ENCODE results near the gene VPS37D.

Gene VPS37D

DNA sequence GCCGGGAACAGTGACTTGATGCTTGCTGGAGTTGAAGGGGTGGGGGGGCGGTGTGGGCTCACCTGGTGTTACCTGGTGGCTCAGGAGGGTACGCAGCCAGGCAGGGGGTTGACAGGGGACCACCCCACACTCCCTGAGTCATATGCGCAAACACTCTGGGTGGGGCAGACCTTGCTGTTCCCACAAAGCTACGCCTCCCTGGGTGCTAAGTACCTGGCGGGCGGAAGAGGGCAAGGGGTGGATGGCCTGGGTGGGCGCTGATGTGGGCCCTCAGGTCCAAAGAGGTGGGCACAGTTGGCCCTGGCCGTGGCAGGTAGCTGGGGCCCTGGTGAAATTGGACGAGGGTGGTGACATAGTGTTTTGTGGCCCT is 37.9 kb downstream of the VPS37D start:
- POLR2A ChIA-PET: no interaction called here
- CTCF ChIA-PET: interaction anchor here (0.6 to 0.7 kb wide), 2 partner anchors 88 to 200 kb away, joined by 3 to 5 read pairs; no protein-coding TSS in a partner anchor
- TF ChIP-seq ZNF426 (tag by site-specific recombination; IDR thresholded peaks at IDR 0.05) (no peak), ZNF707 (tag by site-specific recombination; IDR thresholded peaks at IDR 0.05) (no peak), EGR2 (tag by site-specific recombination; IDR thresholded peaks at IDR 0.05; ENCODE audit: low read depth) (peak; percentile 58; the same call in 1 of the 2 replicates), ZNF341 (tag by site-specific recombination; IDR thresholded peaks at IDR 0.05; ENCODE audit: low read depth) (peak; percentile 39; the same call in 1 of the 2 replicates), KLF1 (tag by site-specific recombination; IDR thresholded peaks at IDR 0.05) (peak; percentile 65), MYNN (tag by site-specific recombination; IDR thresholded peaks at IDR 0.05; ENCODE audit: borderline replicate concordance) (no peak), GLIS1 (tag by site-specific recombination; IDR thresholded peaks at IDR 0.05) (peak; percentile 6; the same call in 1 of the 2 replicates), ZFHX2 (tag by site-specific recombination; conservative IDR thresholded peaks at IDR 0.05) (peak; percentile 19; the same call in 1 of the 2 replicates)
- Histone ChIP-seq H3K4me1 (ENCODE audit: control insufficient read depth, insufficient read depth, low read length) (no peaks in the 10 kb centered on the region), H3K27ac (ENCODE audit: extremely low read depth, low read depth, low read length) (no peak overlapping the region), H3K9me3 (ENCODE audit: control insufficient read depth, insufficient read depth, low read depth, low read length) (no peaks in the 10 kb centered on the region), H3K36me3 (ENCODE audit: control insufficient read depth in 2 of 2, insufficient read depth in 1 of 2, low read length in 2 of 2) (peaks cover 0 to 33% of the 10 kb centered on the region in 2 experiments; a peak in 2 of 3 replicates), H3K4me3 (ENCODE audit: low read depth, low read length) (no peak overlapping the region)

DNA sequence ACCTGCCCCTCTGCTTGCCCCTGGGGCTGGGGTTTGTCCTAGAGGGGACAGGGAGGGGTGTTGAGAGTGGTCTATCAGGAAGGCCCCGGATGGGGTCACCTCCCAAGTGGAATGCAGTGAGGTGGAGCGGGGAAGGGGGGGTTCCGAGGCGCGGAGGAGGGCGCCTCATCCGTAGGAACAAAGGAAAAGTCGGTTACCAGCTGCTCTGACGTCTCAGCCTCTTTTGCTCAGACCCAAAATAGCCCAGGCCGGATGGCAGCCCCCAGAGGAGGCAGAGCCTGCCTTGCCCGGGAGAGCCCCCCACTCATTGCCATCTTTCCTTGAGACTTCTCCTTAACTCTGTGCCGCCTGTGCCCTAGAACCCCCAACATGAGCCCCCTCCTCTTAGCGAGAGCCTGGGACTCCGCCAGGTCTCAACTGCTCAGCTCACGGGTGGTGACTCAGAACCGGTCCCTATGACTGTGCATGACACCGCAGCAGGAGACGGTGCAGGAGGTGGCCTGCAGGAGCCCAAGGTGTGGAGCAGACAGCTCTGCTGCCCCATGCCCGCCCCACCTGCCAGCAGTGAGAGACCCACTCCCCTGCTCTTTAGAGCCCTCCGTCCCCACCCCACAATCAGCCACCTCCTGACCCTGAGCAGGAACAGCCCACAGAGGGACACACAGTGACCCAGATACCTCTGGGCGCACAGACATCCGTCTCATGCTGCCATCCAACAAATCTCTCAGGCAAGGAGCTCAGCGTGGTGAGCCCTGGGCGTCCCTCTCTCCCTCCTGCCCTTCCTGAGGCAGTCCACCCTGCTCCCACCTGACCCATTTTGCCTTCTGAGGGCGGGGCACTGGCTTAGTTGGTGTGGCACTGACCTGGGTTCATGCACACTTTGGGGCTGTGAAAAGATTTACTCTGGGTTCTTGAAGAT is 38.8 kb downstream of the VPS37D start:
- CTCF ChIA-PET: interaction anchor here (0.6 kb wide), 1 partner anchor 32 kb away, joined by 4 read pairs; no protein-coding TSS in a partner anchor
- no peaks in the 10 kb centered on the region for H3K9me3 ChIP-seq (ENCODE audit: control insufficient read depth, insufficient read depth, low read depth, low read length)
- POLR2A ChIA-PET: no interaction called here
- H3K27ac ChIP-seq (ENCODE audit: extremely low read depth, low read depth, low read length): no peak overlapping the region
- peaks cover 0 to 29% of the 10 kb centered on the region in 2 experiments; a peak in 2 of 3 replicates for H3K36me3 ChIP-seq (ENCODE audit: control insufficient read depth in 2 of 2, insufficient read depth in 1 of 2, low read length in 2 of 2)
- H3K4me1 ChIP-seq (ENCODE audit: control insufficient read depth, insufficient read depth, low read length): no peaks in the 10 kb centered on the region
- no peak overlapping the region for H3K4me3 ChIP-seq (ENCODE audit: low read depth, low read length)
- TF ChIP-seq, protein P1, sequence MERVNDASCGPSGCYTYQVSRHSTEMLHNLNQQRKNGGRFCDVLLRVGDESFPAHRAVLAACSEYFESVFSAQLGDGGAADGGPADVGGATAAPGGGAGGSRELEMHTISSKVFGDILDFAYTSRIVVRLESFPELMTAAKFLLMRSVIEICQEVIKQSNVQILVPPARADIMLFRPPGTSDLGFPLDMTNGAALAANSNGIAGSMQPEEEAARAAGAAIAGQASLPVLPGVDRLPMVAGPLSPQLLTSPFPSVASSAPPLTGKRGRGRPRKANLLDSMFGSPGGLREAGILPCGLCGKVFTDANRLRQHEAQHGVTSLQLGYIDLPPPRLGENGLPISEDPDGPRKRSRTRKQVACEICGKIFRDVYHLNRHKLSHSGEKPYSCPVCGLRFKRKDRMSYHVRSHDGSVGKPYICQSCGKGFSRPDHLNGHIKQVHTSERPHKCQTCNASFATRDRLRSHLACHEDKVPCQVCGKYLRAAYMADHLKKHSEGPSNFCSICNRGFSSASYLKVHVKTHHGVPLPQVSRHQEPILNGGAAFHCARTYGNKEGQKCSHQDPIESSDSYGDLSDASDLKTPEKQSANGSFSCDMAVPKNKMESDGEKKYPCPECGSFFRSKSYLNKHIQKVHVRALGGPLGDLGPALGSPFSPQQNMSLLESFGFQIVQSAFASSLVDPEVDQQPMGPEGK (tag by site-specific recombination; IDR thresholded peaks at IDR 0.05): peak; percentile 31; the same call in 1 of the 2 replicates
- TF ChIP-seq PRDM1 (tag by site-specific recombination; IDR thresholded peaks at IDR 0.05) (no peak), ZIC2 (tag by site-specific recombination; IDR thresholded peaks at IDR 0.05) (0 out of 2 replicates have a peak, but pooled peaks have one; percentile 11), ZNF600 (tag by site-specific recombination; IDR thresholded peaks at IDR 0.05) (0 out of 2 replicates have a peak, but pooled peaks have one; percentile 39), ZNF629 (tag by site-specific recombination; IDR thresholded peaks at IDR 0.05) (0 out of 2 replicates have a peak, but pooled peaks have one; percentile 15), ZNF10 (tag by site-specific recombination; IDR thresholded peaks at IDR 0.05) (peak; percentile 20; the same call in 1 of the 2 replicates), ZBTB17 (tag by site-specific recombination; IDR thresholded peaks at IDR 0.05) (no peak), GLIS1 (tag by site-specific recombination; IDR thresholded peaks at IDR 0.05) (peak; percentile 37)

DNA sequence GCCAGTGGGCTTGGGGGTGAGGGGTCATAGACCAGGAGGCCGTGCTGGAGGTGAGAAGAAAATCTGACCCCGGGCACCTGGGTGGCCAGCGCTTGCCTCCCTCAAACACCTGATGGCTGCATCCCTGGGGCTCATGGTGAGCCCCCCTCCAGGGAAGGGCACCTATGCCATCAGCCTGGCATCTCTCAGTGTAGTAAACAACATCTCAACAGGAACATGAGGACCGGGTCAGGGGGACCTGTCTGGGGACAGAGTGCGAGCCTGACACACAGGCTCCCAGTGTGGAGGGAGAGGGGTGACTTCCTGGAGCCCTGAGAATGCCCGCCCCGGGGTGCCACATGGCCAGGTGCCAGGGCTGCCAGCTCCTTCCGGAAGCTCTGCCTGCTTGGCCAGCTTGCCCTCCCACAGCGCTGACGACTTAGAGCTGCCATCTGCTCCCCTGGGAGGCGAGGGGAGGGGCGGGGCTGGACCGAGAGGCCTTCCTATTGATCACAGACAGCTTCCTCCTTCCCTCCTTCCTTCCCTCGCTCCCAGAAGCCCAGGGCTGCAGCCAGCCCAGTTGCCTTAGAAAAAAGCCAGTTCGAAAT is 39.5 kb downstream of the VPS37D start:
- no peaks in the 10 kb centered on the region for H3K4me1 ChIP-seq (ENCODE audit: control insufficient read depth, insufficient read depth, low read length)
- no peak overlapping the region for H3K4me3 ChIP-seq (ENCODE audit: low read depth, low read length)
- TF ChIP-seq, protein P2, sequence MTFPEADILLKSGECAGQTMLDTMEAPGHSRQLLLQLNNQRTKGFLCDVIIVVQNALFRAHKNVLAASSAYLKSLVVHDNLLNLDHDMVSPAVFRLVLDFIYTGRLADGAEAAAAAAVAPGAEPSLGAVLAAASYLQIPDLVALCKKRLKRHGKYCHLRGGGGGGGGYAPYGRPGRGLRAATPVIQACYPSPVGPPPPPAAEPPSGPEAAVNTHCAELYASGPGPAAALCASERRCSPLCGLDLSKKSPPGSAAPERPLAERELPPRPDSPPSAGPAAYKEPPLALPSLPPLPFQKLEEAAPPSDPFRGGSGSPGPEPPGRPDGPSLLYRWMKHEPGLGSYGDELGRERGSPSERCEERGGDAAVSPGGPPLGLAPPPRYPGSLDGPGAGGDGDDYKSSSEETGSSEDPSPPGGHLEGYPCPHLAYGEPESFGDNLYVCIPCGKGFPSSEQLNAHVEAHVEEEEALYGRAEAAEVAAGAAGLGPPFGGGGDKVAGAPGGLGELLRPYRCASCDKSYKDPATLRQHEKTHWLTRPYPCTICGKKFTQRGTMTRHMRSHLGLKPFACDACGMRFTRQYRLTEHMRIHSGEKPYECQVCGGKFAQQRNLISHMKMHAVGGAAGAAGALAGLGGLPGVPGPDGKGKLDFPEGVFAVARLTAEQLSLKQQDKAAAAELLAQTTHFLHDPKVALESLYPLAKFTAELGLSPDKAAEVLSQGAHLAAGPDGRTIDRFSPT (tag by site-specific recombination; IDR thresholded peaks at IDR 0.05): peak; percentile 58; the same call in 1 of the 2 replicates
- no peak for TF ChIP-seq SP3 (tag by site-specific recombination; IDR thresholded peaks at IDR 0.05)
- POLR2A ChIA-PET: no interaction called here
- CTCF ChIA-PET: no interaction called here
- H3K9me3 ChIP-seq (ENCODE audit: control insufficient read depth, insufficient read depth, low read depth, low read length): no peaks in the 10 kb centered on the region
- peaks cover 0 to 22% of the 10 kb centered on the region in 2 experiments; a peak in 2 of 3 replicates for H3K36me3 ChIP-seq (ENCODE audit: control insufficient read depth in 2 of 2, insufficient read depth in 1 of 2, low read length in 2 of 2)
- H3K27ac ChIP-seq (ENCODE audit: extremely low read depth, low read depth, low read length): no peak overlapping the region

Data from HEK293 (cell line).